AG09309 (cell line): ENCODE measurements around the gene VIPR1.

ENCODE experiments used
- DNase-seq: peaks from one replicate; pipeline ENCODE4 v3.0.0-alpha.2; 2010; ENCODE audit warnings: low read depth
- H3K4me3 ChIP-seq: 2 replicates; pipeline ENCODE4 v1.5.1; 2011; ENCODE audit warnings: mild to moderate bottlenecking, low read depth, low read length, moderate library complexity; ENCODE audit not compliant: control insufficient read depth
- CTCF ChIP-seq: IDR thresholded peaks from 2 replicates; pipeline ENCODE4 v1.5.1; 2011; ENCODE audit warnings: mild to moderate bottlenecking, low read depth, low read length, inconsistent platforms; ENCODE audit not compliant: insufficient read depth, control insufficient read depth; ENCODE audit errors: missing control alignments

The VIPR1 gene

GRCh38 chr3:42493126-42493797 is 9.2 kb upstream of the VIPR1 start:
- TF ChIP-seq CTCF, result no peak
- no peak for DNase-seq
- H3K4me3 ChIP-seq, result no peak overlapping the region

- no peak overlapping the region for H3K4me3 ChIP-seq
- DNase-seq, result no peak
- no peak for TF ChIP-seq CTCF
Observed at GRCh38 chr3:42493798-42494151, 8.7 kb upstream of the VIPR1 start.

GRCh38 chr3:42495393-42495792 is 7.0 kb upstream of the VIPR1 start:
- H3K4me3 ChIP-seq, result no peak overlapping the region
- TF ChIP-seq CTCF, result no peak
- DNase-seq, result no peak

- H3K4me3 ChIP-seq, result no peak overlapping the region
- TF ChIP-seq CTCF, result no peak
- DNase-seq, result peak; percentile 45
Observed at GRCh38 chr3:42497009-42497731, 5.3 kb upstream of the VIPR1 start.

- no peak for TF ChIP-seq CTCF
- no peak overlapping the region for H3K4me3 ChIP-seq
- DNase-seq, result no peak
Observed at GRCh38 chr3:42498034-42498433, 4.4 kb upstream of the VIPR1 start.

- no peak for TF ChIP-seq CTCF
- DNase-seq, result no peak
- no peak overlapping the region for H3K4me3 ChIP-seq
Observed at GRCh38 chr3:42498791-42499477, 3.5 kb upstream of the VIPR1 start.
